GM23338 (cell line): Measurements from ENCODE around the gene IL1B. TPM values are rescaled to one million over a fixed set of nuclear protein-coding genes. Genes with fewer than 3 reads are reported as not detected.

Experiments
- ATAC-seq: fragments of 200-7000 bp; cut with Tn5 transposase; 3 replicates; pipeline ENCODE4 v1.9.1; 2020
- DNase-seq: peaks from one replicate; pipeline ENCODE4 v3.0.0-alpha.2; 2015; ENCODE audit warnings: low spot score
- H2AFZ ChIP-seq: fragments of 200-600 bp; sonication (generic); 2 replicates; pipeline ENCODE4 v1.8.0; 2016; ENCODE audit warnings: antibody characterized with exemption, mild to moderate bottlenecking, moderate library complexity
- H3F3A ChIP-seq: fragments of 200-600 bp; sonication (generic); replicated peaks from 2 replicates; pipeline ENCODE4 v1.8.0; 2017; ENCODE audit warnings: antibody characterized with exemption, mixed run types, low read depth
- H3K27ac ChIP-seq: fragments of 200-600 bp; sonication (generic); 2 replicates; pipeline ENCODE4 v1.6.1; 2016; ENCODE audit warnings: low read depth
- H3K27me3 ChIP-seq: fragments of 200-600 bp; sonication (generic); 2 replicates; pipeline ENCODE4 v1.8.0; 2016; ENCODE audit warnings: mild to moderate bottlenecking, mixed run types, moderate library complexity; ENCODE audit not compliant: insufficient read depth
- H3K36me3 ChIP-seq: fragments of 200-600 bp; sonication (generic); 2 replicates; pipeline ENCODE4 v1.8.0; 2016; ENCODE audit warnings: mild to moderate bottlenecking; ENCODE audit not compliant: insufficient read depth
- H3K4me1 ChIP-seq: fragments of 200-600 bp; sonication (generic); 2 replicates; pipeline ENCODE4 v1.8.0; 2016; ENCODE audit warnings: mild to moderate bottlenecking, moderate library complexity; ENCODE audit not compliant: insufficient read depth
- H3K4me2 ChIP-seq: fragments of 200-600 bp; sonication (generic); 2 replicates; pipeline ENCODE4 v1.7.1; 2017; ENCODE audit warnings: mixed run types
- H3K4me3 ChIP-seq: fragments of 200-600 bp; sonication (generic); 2 replicates; pipeline ENCODE4 v1.6.1; 2016; ENCODE audit warnings: mixed run types
- H3K79me2 ChIP-seq: fragments of 200-600 bp; sonication (generic); replicated peaks from 2 replicates; pipeline ENCODE4 v1.8.0; 2017; ENCODE audit warnings: mild to moderate bottlenecking; ENCODE audit not compliant: insufficient read depth
- H3K9me2 ChIP-seq: fragments of 200-600 bp; sonication (generic); 2 replicates; pipeline ENCODE4 v1.8.0; 2017; ENCODE audit not compliant: insufficient read depth
- H4K20me1 ChIP-seq: fragments of 200-600 bp; sonication (generic); replicated peaks from 2 replicates; pipeline ENCODE4 v1.8.0; 2017; ENCODE audit warnings: mild to moderate bottlenecking; ENCODE audit not compliant: insufficient read depth
- H3K27ac Mint-ChIP-seq: 2 replicates; pipeline ENCODE4 v1.8.0; 2020; ENCODE audit warnings: inconsistent platforms, mild to moderate bottlenecking, moderate library complexity, mixed read lengths
- H3K27me3 Mint-ChIP-seq: 3 replicates; pipeline ENCODE4 v1.8.0; 2022; ENCODE audit warnings: low read depth, mild to moderate bottlenecking, moderate library complexity, mixed read lengths, inconsistent platforms; ENCODE audit not compliant: insufficient read depth, poor library complexity
- H3K36me3 Mint-ChIP-seq: 3 replicates; pipeline ENCODE4 v1.8.0; 2021; ENCODE audit warnings: low read depth, mild to moderate bottlenecking, inconsistent platforms, moderate library complexity, mixed read lengths
- H3K4me1 Mint-ChIP-seq: 3 replicates; pipeline ENCODE4 v1.8.0; 2020; ENCODE audit warnings: mild to moderate bottlenecking, inconsistent platforms, mixed read lengths
- H3K4me3 Mint-ChIP-seq: 3 replicates; pipeline ENCODE4 v1.8.0; 2021; ENCODE audit warnings: moderate library complexity, mild to moderate bottlenecking, inconsistent platforms, mixed read lengths
- H3K9me3 Mint-ChIP-seq: 3 replicates; pipeline ENCODE4 v1.8.0; 2020; ENCODE audit warnings: moderate library complexity, mild to moderate bottlenecking, inconsistent platforms, mixed read lengths
- EZH2 ChIP-seq: fragments of 200-600 bp; sonication (generic); IDR thresholded peaks from one replicate; pipeline ENCODE4 v1.8.0; 2017; ENCODE audit warnings: antibody characterized with exemption, mild to moderate bottlenecking, low read depth; ENCODE audit not compliant: unreplicated experiment
- EZH2phosphoT487 ChIP-seq: fragments of 200-600 bp; sonication (generic); IDR thresholded peaks from one replicate; pipeline ENCODE4 v1.8.1; 2018; ENCODE audit warnings: antibody characterized with exemption; ENCODE audit not compliant: unreplicated experiment
- NANOG ChIP-seq: IDR thresholded peaks from 2 replicates; pipeline ENCODE4 v1.6.1; 2016; ENCODE audit warnings: antibody characterized with exemption, borderline replicate concordance
- STAT1 ChIP-seq: IDR thresholded peaks from one replicate; pipeline ENCODE4 v1.6.1; 2016; ENCODE audit warnings: antibody characterized with exemption; ENCODE audit not compliant: unreplicated experiment
- ZNF114 ChIP-seq: fragments of 250-450 bp; sonication (Bioruptor Pico); IDR thresholded peaks from 2 replicates; pipeline ENCODE4 v1.5.0; 2020; ENCODE audit warnings: mild to moderate bottlenecking, moderate library complexity
- ZNF331 ChIP-seq: fragments of 250-450 bp; sonication (Bioruptor Pico); IDR thresholded peaks from 2 replicates; pipeline ENCODE4 v1.5.0; 2020; ENCODE audit warnings: low read depth, mild to moderate bottlenecking, moderate library complexity
- polyA plus RNA-seq: library from polyadenylated mRNA; unstranded; fragments of >200 nt; fragmentation: Nextera tagmentation; extraction: Ambion mirVana; gene quantifications from 2 replicates; pipeline ENCODE4 v1.2.1, GENCODE V29; 2016
- total RNA-seq: library from RNA; depleted of rRNA; stranded (reverse); fragments of >200 nt; shearing (Covaris generic); gene quantifications from 2 replicates; pipeline ENCODE4 v1.2.3, GENCODE V29; 2014
- TF ChIP-seq, protein P1 (sequence below), 2 experiments: fragments of 200-600 bp in 1 of 2; sonication (generic) in 1 of 2; conservative IDR thresholded peaks; 2 replicates each; pipeline versions ENCODE4 v1.5.1 to v1.6.1; 2016 to 2017; ENCODE audit warnings: antibody characterized with exemption in 2 of 2, low read depth in 2 of 2, mild to moderate bottlenecking in 2 of 2, moderate library complexity in 1 of 2
- TF ChIP-seq, protein P2 (sequence below): IDR thresholded peaks from 2 replicates; pipeline ENCODE4 v1.6.1; 2016; ENCODE audit warnings: antibody characterized with exemption
- TF ChIP-seq, protein P3 (sequence below): fragments of 250-450 bp; sonication (Bioruptor Pico); IDR thresholded peaks from 2 replicates; pipeline ENCODE4 v1.5.0; 2020; ENCODE audit warnings: mild to moderate bottlenecking, moderate library complexity

Gene IL1B
- total and polyA plus RNA-seq, 2 experiments from 2014 or later: not detected

DNA sequence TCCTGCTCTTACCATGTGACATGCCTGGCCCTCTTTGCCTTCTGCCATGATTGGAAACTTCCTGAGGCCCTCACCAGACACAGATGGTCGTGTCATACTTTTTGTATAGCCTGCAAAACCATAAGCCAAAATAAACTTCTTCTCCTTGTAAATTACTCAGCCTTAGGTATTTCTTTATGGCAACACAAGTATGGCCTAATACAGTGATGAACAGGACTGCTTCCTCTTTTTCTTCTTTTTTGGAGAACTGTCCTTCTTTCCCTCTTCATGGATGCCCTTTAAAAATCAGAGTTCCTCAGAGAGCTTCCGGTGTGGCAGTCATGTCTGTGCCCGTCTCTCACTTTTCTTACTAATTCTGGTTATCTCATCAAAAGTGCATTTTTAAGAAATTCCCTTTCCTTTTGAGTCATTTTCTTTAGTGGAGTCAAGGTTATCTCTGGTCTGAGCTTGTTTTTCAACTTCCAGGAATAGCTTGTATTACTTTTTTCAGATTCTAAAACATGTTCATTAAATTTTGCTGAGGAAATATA lies 43.1 kb downstream of the IL1B start:
- DNase-seq: no peak
- Histone ChIP-seq H3K4me2 (no peak overlapping the region), H3K79me2 (no peaks in the 10 kb centered on the region), H3F3A (no peaks in the 10 kb centered on the region), H3K4me3 (no peak overlapping the region), H2AFZ (no peak overlapping the region), H4K20me1 (no peaks in the 10 kb centered on the region), H3K36me3 (no peaks in the 10 kb centered on the region), H3K4me1 (peaks cover 12% of the 10 kb centered on the region; the same call in 1 of the 2 replicates), H3K27ac (no peak overlapping the region), H3K27me3 (no peaks in the 10 kb centered on the region), H3K9me2 (0 out of 2 replicates have a peak, but pooled peaks cover 4% of the 10 kb centered on the region)
- no peak overlapping the region for H3K27ac Mint-ChIP-seq
- ATAC-seq: no peak
- peaks cover 12% of the 10 kb centered on the region; the same call in 2 of the 3 replicates for H3K36me3 Mint-ChIP-seq
- peaks cover 4% of the 10 kb centered on the region for H3K9me3 Mint-ChIP-seq
- peaks cover 17% of the 10 kb centered on the region for H3K4me1 Mint-ChIP-seq
- H3K27me3 Mint-ChIP-seq: peaks cover 10% of the 10 kb centered on the region
- no peak overlapping the region for H3K4me3 Mint-ChIP-seq
- TF ChIP-seq STAT1: no peak
- TF ChIP-seq EZH2phosphoT487: no peak
- TF ChIP-seq, protein P1, sequence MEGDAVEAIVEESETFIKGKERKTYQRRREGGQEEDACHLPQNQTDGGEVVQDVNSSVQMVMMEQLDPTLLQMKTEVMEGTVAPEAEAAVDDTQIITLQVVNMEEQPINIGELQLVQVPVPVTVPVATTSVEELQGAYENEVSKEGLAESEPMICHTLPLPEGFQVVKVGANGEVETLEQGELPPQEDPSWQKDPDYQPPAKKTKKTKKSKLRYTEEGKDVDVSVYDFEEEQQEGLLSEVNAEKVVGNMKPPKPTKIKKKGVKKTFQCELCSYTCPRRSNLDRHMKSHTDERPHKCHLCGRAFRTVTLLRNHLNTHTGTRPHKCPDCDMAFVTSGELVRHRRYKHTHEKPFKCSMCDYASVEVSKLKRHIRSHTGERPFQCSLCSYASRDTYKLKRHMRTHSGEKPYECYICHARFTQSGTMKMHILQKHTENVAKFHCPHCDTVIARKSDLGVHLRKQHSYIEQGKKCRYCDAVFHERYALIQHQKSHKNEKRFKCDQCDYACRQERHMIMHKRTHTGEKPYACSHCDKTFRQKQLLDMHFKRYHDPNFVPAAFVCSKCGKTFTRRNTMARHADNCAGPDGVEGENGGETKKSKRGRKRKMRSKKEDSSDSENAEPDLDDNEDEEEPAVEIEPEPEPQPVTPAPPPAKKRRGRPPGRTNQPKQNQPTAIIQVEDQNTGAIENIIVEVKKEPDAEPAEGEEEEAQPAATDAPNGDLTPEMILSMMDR (conservative IDR thresholded peaks at IDR 0.05; ENCODE audit: low read depth in 2 of 2): no peak
- no peak for TF ChIP-seq NANOG
- no peak for TF ChIP-seq ZNF114
- TF ChIP-seq ZNF331 (CRISPR knock-in tag): no peak
- TF ChIP-seq EZH2: no peak
- TF ChIP-seq, protein P2, sequence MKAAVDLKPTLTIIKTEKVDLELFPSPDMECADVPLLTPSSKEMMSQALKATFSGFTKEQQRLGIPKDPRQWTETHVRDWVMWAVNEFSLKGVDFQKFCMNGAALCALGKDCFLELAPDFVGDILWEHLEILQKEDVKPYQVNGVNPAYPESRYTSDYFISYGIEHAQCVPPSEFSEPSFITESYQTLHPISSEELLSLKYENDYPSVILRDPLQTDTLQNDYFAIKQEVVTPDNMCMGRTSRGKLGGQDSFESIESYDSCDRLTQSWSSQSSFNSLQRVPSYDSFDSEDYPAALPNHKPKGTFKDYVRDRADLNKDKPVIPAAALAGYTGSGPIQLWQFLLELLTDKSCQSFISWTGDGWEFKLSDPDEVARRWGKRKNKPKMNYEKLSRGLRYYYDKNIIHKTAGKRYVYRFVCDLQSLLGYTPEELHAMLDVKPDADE: no peak

DNA sequence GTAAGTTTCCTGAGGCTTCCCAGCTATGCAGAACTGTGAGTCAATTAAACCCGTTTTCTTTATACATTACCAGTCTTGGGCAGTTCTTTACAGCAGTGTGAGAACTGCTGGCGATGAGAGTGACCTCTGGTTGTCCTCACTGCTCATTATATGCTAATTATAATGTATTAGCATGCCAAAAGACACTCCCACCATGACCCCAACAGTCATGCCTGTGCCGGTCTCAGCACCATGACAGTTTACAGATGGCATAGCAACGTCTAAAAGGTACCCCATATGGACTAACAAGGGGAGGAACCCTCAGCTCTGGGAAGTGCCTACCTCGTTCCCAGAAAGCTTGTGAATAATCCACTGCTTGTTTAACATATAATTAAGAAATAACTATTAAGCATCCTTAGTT lies 44.2 kb downstream of the IL1B start:
- Histone ChIP-seq H3K4me3 (no peak overlapping the region), H3F3A (no peaks in the 10 kb centered on the region), H3K27me3 (no peaks in the 10 kb centered on the region), H3K36me3 (no peaks in the 10 kb centered on the region), H3K9me2 (0 out of 2 replicates have a peak, but pooled peaks cover 4% of the 10 kb centered on the region), H2AFZ (no peak overlapping the region), H3K4me2 (no peak overlapping the region), H3K79me2 (no peaks in the 10 kb centered on the region), H3K27ac (no peak overlapping the region), H3K4me1 (peaks cover 12% of the 10 kb centered on the region; the same call in 1 of the 2 replicates), H4K20me1 (no peaks in the 10 kb centered on the region)
- peaks cover 17% of the 10 kb centered on the region for H3K4me1 Mint-ChIP-seq
- no peak overlapping the region for H3K4me3 Mint-ChIP-seq
- peaks cover 4% of the 10 kb centered on the region for H3K9me3 Mint-ChIP-seq
- H3K27ac Mint-ChIP-seq: no peak overlapping the region
- TF ChIP-seq, protein P3, sequence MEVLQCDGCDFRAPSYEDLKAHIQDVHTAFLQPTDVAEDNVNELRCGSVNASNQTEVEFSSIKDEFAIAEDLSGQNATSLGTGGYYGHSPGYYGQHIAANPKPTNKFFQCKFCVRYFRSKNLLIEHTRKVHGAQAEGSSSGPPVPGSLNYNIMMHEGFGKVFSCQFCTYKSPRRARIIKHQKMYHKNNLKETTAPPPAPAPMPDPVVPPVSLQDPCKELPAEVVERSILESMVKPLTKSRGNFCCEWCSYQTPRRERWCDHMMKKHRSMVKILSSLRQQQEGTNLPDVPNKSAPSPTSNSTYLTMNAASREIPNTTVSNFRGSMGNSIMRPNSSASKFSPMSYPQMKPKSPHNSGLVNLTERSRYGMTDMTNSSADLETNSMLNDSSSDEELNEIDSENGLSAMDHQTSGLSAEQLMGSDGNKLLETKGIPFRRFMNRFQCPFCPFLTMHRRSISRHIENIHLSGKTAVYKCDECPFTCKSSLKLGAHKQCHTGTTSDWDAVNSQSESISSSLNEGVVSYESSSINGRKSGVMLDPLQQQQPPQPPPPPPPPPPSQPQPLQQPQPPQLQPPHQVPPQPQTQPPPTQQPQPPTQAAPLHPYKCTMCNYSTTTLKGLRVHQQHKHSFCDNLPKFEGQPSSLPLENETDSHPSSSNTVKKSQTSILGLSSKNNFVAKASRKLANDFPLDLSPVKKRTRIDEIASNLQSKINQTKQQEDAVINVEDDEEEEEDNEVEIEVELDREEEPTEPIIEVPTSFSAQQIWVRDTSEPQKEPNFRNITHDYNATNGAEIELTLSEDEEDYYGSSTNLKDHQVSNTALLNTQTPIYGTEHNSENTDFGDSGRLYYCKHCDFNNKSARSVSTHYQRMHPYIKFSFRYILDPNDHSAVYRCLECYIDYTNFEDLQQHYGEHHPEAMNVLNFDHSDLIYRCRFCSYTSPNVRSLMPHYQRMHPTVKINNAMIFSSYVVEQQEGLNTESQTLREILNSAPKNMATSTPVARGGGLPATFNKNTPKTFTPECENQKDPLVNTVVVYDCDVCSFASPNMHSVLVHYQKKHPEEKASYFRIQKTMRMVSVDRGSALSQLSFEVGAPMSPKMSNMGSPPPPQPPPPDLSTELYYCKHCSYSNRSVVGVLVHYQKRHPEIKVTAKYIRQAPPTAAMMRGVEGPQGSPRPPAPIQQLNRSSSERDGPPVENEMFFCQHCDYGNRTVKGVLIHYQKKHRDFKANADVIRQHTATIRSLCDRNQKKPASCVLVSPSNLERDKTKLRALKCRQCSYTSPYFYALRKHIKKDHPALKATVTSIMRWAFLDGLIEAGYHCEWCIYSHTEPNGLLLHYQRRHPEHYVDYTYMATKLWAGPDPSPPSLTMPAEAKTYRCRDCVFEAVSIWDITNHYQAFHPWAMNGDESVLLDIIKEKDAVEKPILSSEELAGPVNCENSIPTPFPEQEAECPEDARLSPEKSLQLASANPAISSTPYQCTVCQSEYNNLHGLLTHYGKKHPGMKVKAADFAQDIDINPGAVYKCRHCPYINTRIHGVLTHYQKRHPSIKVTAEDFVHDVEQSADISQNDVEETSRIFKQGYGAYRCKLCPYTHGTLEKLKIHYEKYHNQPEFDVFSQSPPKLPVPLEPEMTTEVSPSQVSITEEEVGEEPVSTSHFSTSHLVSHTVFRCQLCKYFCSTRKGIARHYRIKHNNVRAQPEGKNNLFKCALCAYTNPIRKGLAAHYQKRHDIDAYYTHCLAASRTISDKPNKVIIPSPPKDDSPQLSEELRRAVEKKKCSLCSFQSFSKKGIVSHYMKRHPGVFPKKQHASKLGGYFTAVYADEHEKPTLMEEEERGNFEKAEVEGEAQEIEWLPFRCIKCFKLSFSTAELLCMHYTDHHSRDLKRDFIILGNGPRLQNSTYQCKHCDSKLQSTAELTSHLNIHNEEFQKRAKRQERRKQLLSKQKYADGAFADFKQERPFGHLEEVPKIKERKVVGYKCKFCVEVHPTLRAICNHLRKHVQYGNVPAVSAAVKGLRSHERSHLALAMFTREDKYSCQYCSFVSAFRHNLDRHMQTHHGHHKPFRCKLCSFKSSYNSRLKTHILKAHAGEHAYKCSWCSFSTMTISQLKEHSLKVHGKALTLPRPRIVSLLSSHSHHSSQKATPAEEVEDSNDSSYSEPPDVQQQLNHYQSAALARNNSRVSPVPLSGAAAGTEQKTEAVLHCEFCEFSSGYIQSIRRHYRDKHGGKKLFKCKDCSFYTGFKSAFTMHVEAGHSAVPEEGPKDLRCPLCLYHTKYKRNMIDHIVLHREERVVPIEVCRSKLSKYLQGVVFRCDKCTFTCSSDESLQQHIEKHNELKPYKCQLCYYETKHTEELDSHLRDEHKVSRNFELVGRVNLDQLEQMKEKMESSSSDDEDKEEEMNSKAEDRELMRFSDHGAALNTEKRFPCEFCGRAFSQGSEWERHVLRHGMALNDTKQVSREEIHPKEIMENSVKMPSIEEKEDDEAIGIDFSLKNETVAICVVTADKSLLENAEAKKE: no peak
- H3K27me3 Mint-ChIP-seq: peaks cover 4% of the 10 kb centered on the region
- H3K36me3 Mint-ChIP-seq: peaks cover 11% of the 10 kb centered on the region; the same call in 2 of the 3 replicates
- DNase-seq: no peak
- no peak for ATAC-seq
